ENCODE results near the gene ZFYVE16. TPM values are rescaled to one million over a fixed set of nuclear protein-coding genes. Genes with fewer than 3 reads are reported as not detected.
"Not testable (repeated sequence)": the region's sequence is repeated elsewhere in the genome, so short reads cannot be mapped to it uniquely, and the experiment has no call there.

Gene ZFYVE16
- total and polyA plus RNA-seq, 2 of the 13 experiments (the other 11 are each of a cell fraction or from before 2014, with no cell fraction given) = 9.3 to 33.3 TPM

DNA sequence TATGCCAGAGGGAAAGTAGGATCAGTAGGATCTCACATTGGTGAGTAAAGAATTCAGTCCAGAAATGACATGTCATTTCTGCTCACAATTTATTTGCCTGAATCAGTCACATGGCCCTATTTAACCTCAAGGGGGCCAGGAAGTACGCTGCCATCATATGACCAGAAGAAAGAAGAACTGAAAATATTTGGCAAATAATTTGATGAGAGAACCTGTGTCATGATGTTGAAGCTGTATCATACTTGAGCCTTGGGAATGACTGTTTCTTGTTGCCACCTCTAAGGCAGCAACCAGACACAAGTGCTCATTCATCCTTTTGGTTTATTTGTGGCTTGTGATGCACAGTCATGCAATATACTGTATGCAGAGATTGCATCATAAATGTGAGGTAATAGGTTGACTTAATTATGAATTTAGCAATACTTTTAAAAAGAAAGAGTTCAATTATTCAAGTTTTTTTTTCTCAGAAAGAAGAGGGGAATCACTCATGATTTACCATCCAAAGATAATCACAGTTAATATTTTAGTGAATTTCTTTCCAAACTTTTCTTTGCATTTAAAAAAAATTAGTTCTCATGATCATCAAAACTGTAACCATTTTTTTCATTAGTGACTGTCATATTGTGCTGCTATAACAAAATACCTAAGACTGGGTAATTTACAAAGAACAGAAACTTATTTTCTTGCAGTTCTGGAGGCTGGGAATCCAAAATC, 8.2 kb upstream of the ZFYVE16 start:
- H3K27me3 ChIP-seq (ENCODE audit: control insufficient read depth in 1 of 2, insufficient read depth in 2 of 2, low read length in 2 of 2) = no peaks in the 10 kb centered on the region; a peak in 1 of 5 replicates
- FAIRE-seq (no peak), DNase-seq (ENCODE audit: low spot score) (peak; percentile 11), ATAC-seq (no peak)
- H4K20me1 ChIP-seq (ENCODE audit: insufficient read depth, low read length) = no peaks in the 10 kb centered on the region
- in situ Hi-C loops (cut with HindIII; ENCODE audit: extremely low pct_ligation_motif_present, low pct_unique_long_range_greater_than_20kb) = no loop called here
- H3K9me3 ChIP-seq (ENCODE audit: low read length) = no peaks in the 10 kb centered on the region
- H3K4me3 ChIP-seq (replicated peaks in 1 of 3; ENCODE audit: insufficient read depth in 1 of 3, low read depth in 2 of 3, low read length in 3 of 3) = no peak overlapping the region
- 6% methylated on average over 1 of the region's 1 CpG for WGBS (ENCODE audit: low lambda C conversion rate)
- H3K79me2 ChIP-seq (ENCODE audit: insufficient read depth, low read length) = no peaks in the 10 kb centered on the region
- TF ChIP-seq GABPA (IDR thresholded peaks at IDR 0.05; ENCODE audit: low read depth, low read length) (no peak), GABPA (CRISPR knock-in tag; IDR thresholded peaks at IDR 0.05; ENCODE audit: low read depth) (no peak), CEBPB (IDR thresholded peaks at IDR 0.05; ENCODE audit: borderline replicate concordance, low read depth, low read length) (peak; percentile 89), GATA4 (IDR thresholded peaks at IDR 0.05; ENCODE audit: borderline replicate concordance, low read depth) (no peak), LRRFIP1 (CRISPR knock-in tag; conservative IDR thresholded peaks at IDR 0.05) (no peak), NFE2L2 (IDR thresholded peaks at IDR 0.05; ENCODE audit: low read length) (peak; percentile 41; the same call in 1 of the 2 replicates), ATF7 (IDR thresholded peaks at IDR 0.05) (peak; percentile 62; the same call in 1 of the 2 replicates), ATF7 (CRISPR knock-in tag; IDR thresholded peaks at IDR 0.05) (no peak), PRPF4 (IDR thresholded peaks at IDR 0.05; ENCODE audit: low read depth, low read length, poor library complexity, severe bottlenecking) (no peak), FOSL2 (CRISPR knock-in tag; IDR thresholded peaks at IDR 0.05) (0 out of 2 replicates have a peak, but pooled peaks have one; percentile 19)
- TF ChIP-seq, protein P1, sequence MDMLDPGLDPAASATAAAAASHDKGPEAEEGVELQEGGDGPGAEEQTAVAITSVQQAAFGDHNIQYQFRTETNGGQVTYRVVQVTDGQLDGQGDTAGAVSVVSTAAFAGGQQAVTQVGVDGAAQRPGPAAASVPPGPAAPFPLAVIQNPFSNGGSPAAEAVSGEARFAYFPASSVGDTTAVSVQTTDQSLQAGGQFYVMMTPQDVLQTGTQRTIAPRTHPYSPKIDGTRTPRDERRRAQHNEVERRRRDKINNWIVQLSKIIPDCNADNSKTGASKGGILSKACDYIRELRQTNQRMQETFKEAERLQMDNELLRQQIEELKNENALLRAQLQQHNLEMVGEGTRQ (IDR thresholded peaks at IDR 0.05; ENCODE audit: low read depth, low read length) = no peak
- TF ChIP-seq, protein P1 (CRISPR knock-in tag; IDR thresholded peaks at IDR 0.05; ENCODE audit: borderline replicate concordance) = peak; percentile 27; the same call in 1 of the 2 replicates
- TF ChIP-seq, protein P2, sequence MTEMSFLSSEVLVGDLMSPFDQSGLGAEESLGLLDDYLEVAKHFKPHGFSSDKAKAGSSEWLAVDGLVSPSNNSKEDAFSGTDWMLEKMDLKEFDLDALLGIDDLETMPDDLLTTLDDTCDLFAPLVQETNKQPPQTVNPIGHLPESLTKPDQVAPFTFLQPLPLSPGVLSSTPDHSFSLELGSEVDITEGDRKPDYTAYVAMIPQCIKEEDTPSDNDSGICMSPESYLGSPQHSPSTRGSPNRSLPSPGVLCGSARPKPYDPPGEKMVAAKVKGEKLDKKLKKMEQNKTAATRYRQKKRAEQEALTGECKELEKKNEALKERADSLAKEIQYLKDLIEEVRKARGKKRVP (CRISPR knock-in tag; IDR thresholded peaks at IDR 0.05) = peak in 1 of 2 experiments; percentile 90; a peak in 2 of 4 replicates
- H3K4me2 ChIP-seq (ENCODE audit: low read depth, low read length) = no peak overlapping the region
- H3K36me3 ChIP-seq (replicated peaks in 1 of 2; ENCODE audit: control insufficient read depth in 1 of 2, insufficient read depth in 2 of 2, low read length in 2 of 2) = no peaks in the 10 kb centered on the region
- intact Hi-C loops (cut with micrococcal nuclease; ENCODE audit: unreplicated experiment) = loop anchor here (10.0 kb wide), 1 partner anchor 55 kb away; no protein-coding TSS in a partner anchor
- ChIA-PET POLR2A (no interaction called here), CTCF (ENCODE audit: low intra/inter-chr PET ratio, low total read pairs) (no interaction called here)
- no TSS peak for BruUV-seq (replicated peaks)
- no peak overlapping the region for H2AFZ ChIP-seq (ENCODE audit: low read length)
- H3K27ac ChIP-seq (ENCODE audit: extremely low read length, insufficient read depth, low read length) = no peak overlapping the region
- H3K9ac ChIP-seq (ENCODE audit: insufficient read depth, low read depth, low read length) = no peak overlapping the region
- H3K4me1 ChIP-seq (ENCODE audit: insufficient read depth, low read length) = peaks cover 7% of the 10 kb centered on the region

DNA sequence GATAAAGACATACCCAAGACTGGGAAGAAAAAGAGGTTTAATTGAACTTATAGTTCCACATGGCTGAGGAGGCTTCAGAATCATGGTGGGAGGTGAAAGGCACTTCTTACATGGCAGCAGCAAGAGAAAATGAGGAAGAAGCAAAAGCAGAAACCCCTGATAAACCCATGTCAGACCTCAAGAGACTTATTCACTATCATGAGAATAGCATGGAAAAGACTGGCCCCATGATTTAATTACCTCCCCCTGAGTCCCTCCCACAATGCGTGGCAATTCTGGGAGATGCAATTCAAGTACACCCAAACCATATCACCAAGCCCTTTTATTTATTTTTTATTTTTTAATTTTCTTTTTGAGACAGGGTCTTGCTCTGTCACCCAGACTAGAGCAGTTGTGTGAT, 7.5 kb upstream of the ZFYVE16 start:
- WGBS (ENCODE audit: low lambda C conversion rate) = 91% methylated on average over 1 of the region's 1 CpG

More for the DNA sequence above, 7.5 kb upstream of the ZFYVE16 start:
- ATAC-seq; H3K4me3 ChIP-seq (replicated peaks in 1 of 3; ENCODE audit: insufficient read depth in 1 of 3, low read depth in 2 of 3, low read length in 3 of 3); DNase-seq (ENCODE audit: low spot score); H3K9ac ChIP-seq (ENCODE audit: insufficient read depth, low read depth, low read length); POLR2A ChIA-PET; H3K4me1 ChIP-seq (ENCODE audit: insufficient read depth, low read length); H2AFZ ChIP-seq (ENCODE audit: low read length); CTCF ChIA-PET (ENCODE audit: low intra/inter-chr PET ratio, low total read pairs); BruUV-seq (replicated peaks); H4K20me1 ChIP-seq (ENCODE audit: insufficient read depth, low read length); H3K27ac ChIP-seq (ENCODE audit: extremely low read length, insufficient read depth, low read length); FAIRE-seq; in situ Hi-C loops (cut with HindIII; ENCODE audit: extremely low pct_ligation_motif_present, low pct_unique_long_range_greater_than_20kb); H3K36me3 ChIP-seq (replicated peaks in 1 of 2; ENCODE audit: control insufficient read depth in 1 of 2, insufficient read depth in 2 of 2, low read length in 2 of 2); H3K9me3 ChIP-seq (ENCODE audit: low read length); H3K4me2 ChIP-seq (ENCODE audit: low read depth, low read length); H3K27me3 ChIP-seq (ENCODE audit: control insufficient read depth in 1 of 2, insufficient read depth in 2 of 2, low read length in 2 of 2); H3K79me2 ChIP-seq (ENCODE audit: insufficient read depth, low read length): not testable (repeated sequence)
- intact Hi-C loops (cut with micrococcal nuclease; ENCODE audit: unreplicated experiment) = loop anchor here (10.0 kb wide), 1 partner anchor 56 kb away; no protein-coding TSS in a partner anchor
